Stomach (tissue), 4 donors: Measurements from ENCODE around the gene GPR35.

ENCODE experiments used
- CTCF ChIP-seq, 7 experiments: fragments of 450-650 bp in 4 of 7; fragments of 200-600 bp in 3 of 7; sonication (generic) in 3 of 7; IDR thresholded peaks; one replicate each; pipeline ENCODE4 v1.5.1; 2016 to 2019; ENCODE audit warnings: antibody characterized with exemption in 7 of 7, control low read depth in 2 of 7, mild to moderate bottlenecking in 1 of 7
- EP300 ChIP-seq: sonication (generic); formaldehyde crosslinking; IDR thresholded peaks from one replicate; pipeline ENCODE4 v1.6.1; 2017; ENCODE audit warnings: antibody characterized with exemption
- POLR2A ChIP-seq, 4 donors: fragments of 450-650 bp; IDR thresholded peaks; one replicate each; pipeline ENCODE4 v1.6.1; 2016; ENCODE audit warnings: antibody characterized with exemption in 4 of 4, control low read depth in 2 of 4, mild to moderate bottlenecking in 1 of 4, moderate library complexity in 1 of 4
- POLR2AphosphoS5 ChIP-seq, 3 donors: sonication (generic); formaldehyde crosslinking; IDR thresholded peaks; one replicate each; pipeline ENCODE4 v1.6.1; 2016; ENCODE audit warnings: antibody characterized with exemption in 3 of 3

- TF ChIP-seq POLR2AphosphoS5 (IDR thresholded peaks at IDR 0.05): no peak
- TF ChIP-seq CTCF (IDR thresholded peaks at IDR 0.05): no peak
- TF ChIP-seq POLR2A (IDR thresholded peaks at IDR 0.05): no peak
- TF ChIP-seq EP300: no peak
Observed at GRCh38 chr2:240593026-240593702, 32.1 kb upstream of the GPR35 start.
